Astrocyte of the hippocampus (primary cell): ENCODE measurements around the gene TNFSF9.

ENCODE experiments used
- DNase-seq: peaks from one replicate; pipeline ENCODE4 v3.0.0; 2011; ENCODE audit warnings: low read depth, low spot score

Gene TNFSF9

DNA sequence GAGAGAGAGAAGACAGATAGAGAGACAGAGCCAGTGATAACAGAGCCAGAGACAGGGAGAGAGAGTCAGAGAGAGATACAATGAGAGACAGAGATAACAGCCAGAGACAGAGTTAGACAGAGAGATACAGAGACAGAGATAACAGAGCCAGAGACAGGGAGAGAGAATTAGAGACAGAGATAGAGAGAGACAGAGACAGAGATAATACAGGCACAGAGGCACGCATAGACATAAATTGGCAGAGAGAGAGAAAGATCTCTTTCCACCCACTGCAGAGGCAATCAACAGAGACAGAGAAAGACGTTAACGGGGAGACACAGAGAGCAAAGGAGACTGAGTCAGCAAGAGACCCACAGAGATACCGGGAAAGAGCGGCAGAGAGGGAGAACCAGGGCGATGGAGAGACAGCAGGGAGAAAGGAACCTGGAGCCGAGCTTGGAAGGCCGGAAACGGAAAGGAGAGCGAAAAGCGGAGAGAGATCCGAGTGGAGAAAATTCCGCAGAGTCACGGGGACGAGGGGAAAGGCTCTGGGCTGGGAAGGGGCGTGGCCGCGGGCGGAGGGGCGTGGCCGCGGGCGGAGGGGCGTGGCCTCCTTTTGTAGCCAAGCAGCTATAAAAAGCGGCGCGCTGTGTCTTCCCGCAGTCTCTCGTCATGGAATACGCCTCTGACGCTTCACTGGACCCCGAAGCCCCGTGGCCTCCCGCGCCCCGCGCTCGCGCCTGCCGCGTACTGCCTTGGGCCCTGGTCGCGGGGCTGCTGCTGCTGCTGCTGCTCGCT, at the start of gene TNFSF9:
TNFSF9 (plus strand) TSS at position 641 of the 777 bp plus-strand sequence; CDS start at position 652, 11 bp downstream.
- DNase-seq, result peak; percentile 89

GRCh38 chr19:6481541-6482342, 49.1 kb upstream of the TNFSF9 start, which contains the start of gene DENND1C:
TSS of gene DENND1C (minus strand) at chr19:6481787. CDS start at chr19:6481695, 92 bp downstream.
- DNase-seq, result no peak

- no peak for DNase-seq
Observed at GRCh38 chr19:6482343-6482686, 48.5 kb upstream of the TNFSF9 start.

GRCh38 chr19:6483235-6483634, 47.6 kb upstream of the TNFSF9 start:
- no peak for DNase-seq

DNA sequence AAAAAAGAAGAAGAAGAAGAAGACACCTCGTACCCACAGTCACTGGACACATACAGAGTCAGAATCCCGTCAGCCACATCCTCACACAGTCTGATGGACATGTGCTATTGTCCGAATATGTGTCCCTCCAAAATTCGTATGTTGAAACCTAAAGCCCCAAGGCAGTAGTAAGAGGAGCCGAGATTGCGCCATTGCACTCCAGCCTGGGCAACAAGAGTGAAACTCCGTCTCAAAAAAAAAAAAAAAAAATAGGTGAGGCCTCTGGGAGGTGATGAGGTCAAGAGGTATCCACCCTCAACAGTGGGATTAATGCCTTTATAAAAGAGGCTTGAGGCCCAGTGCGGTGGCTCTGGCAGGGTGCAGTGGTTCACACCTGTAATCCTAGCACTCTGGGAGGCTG, 46.6 kb upstream of the TNFSF9 start:
- DNase-seq, result no peak

- DNase-seq, result no peak
Observed at GRCh38 chr19:6484831-6485230, 46.0 kb upstream of the TNFSF9 start.

GRCh38 chr19:6489278-6490061, 41.4 kb upstream of the TNFSF9 start:
- DNase-seq, result no peak

GRCh38 chr19:6490134-6490533, 40.7 kb upstream of the TNFSF9 start:
- no peak for DNase-seq

DNA sequence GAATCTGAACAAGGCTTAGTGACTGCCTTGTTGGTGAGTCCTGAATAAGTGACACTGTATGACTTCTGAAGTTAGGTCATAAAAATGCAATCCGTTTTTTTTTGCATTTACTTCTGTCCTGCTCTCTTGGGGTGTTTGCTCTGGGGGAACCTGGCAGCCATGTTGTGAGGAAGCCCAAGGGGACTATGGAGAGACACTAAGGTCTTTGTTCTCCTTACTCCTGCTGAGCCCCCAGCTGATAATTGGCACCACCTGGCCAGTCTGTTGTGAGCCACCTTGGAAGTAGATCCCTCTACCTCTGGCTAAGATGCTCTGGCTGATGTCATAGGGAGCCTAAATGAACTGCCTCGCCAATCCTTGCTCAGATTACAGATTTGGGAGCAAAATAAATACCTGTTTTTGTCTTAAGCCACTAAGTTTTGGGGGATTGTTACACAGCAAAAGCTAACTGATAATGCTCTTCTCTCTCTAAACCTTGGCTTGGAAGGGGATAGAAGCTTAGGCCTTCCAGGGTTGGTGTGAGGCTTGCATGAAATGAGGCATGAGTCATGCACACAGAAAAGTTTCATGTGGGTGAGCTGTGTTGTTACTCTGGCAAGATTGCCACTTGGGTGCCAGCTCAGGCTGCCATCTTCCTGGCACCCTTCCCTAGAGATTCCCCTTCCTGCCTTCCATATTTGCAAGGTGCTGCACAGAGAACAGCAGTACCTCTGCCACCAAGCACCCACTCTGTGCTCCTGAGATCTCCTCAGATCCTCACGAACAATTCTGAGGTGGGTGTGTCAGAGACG, 38.8 kb upstream of the TNFSF9 start:
- no peak for DNase-seq

- DNase-seq, result no peak
Observed at GRCh38 chr19:6494438-6495036, 36.3 kb upstream of the TNFSF9 start.

DNA sequence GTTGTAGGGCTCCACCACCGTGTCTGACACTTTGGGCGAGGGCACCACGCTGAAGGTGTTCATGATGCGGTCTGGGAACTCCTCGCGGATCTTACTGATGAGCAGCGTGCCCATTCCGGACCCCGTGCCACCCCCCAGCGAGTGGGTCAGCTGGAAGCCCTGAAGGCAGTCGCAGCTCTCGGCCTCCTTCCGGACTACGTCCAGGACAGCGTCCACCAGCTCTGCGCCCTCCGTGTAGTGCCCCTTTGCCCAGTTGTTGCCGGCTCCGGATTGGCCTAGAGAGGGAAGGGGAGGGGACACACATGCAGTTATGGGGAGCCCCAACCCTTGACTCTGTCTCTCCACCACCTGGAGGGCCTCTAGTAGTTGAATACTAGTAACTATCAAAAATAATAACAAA, 34.9 kb upstream of the TNFSF9 start:
- no peak for DNase-seq

GRCh38 chr19:6498294-6499036, 32.4 kb upstream of the TNFSF9 start:
- DNase-seq, result no peak

GRCh38 chr19:6499052-6499790, 31.6 kb upstream of the TNFSF9 start:
- no peak for DNase-seq

GRCh38 chr19:6500837-6501739, 29.7 kb upstream of the TNFSF9 start:
- DNase-seq, result no peak

GRCh38 chr19:6501740-6502648, 28.8 kb upstream of the TNFSF9 start, which contains the start of gene TUBB4A:
TSS of gene TUBB4A (minus strand) at chr19:6502309. CDS start at chr19:6502212, 97 bp downstream.
- DNase-seq, result no peak

GRCh38 chr19:6503407-6504201, 27.2 kb upstream of the TNFSF9 start:
- DNase-seq, result no peak
